HT1080 (cell line): ENCODE results near the gene CCDC117. TPM values are rescaled to one million over a fixed set of nuclear protein-coding genes. Genes with fewer than 3 reads are reported as not detected.

ENCODE experiments used
- DNase-seq: peaks from one replicate; pipeline ENCODE4 v3.0.0-alpha.2; 2015; ENCODE audit warnings: low read depth
- total RNA-seq: library from RNA; depleted of rRNA; stranded (reverse); fragments of >200 nt; shearing (Covaris generic); gene quantifications from 2 replicates; pipeline ENCODE4 v1.2.3, GENCODE V29; 2014

The CCDC117 gene
- total RNA-seq, 1 experiment from 2014 or later = 15.6 TPM

GRCh38 chr22:28769394-28770085 lies 3.0 kb upstream of the CCDC117 start:
- no peak for DNase-seq

- no peak for DNase-seq
These were observed 1.2 kb upstream of the CCDC117 start for GRCh38 chr22:28771195-28771791.

GRCh38 chr22:28773461-28773867 lies 969 bp downstream of the CCDC117 start:
- peak; percentile 32 for DNase-seq

GRCh38 chr22:28774378-28774777 lies 1.9 kb downstream of the CCDC117 start:
- DNase-seq = no peak

- no peak for DNase-seq
These were observed 7.3 kb downstream of the CCDC117 start for GRCh38 chr22:28779833-28780232.

GRCh38 chr22:28780296-28780695 lies 7.8 kb downstream of the CCDC117 start:
- DNase-seq = no peak

- DNase-seq = no peak
These were observed 11.5 kb downstream of the CCDC117 start for GRCh38 chr22:28783786-28784671.

GRCh38 chr22:28788601-28789000 lies 16.1 kb downstream of the CCDC117 start:
- DNase-seq = no peak

- no peak for DNase-seq
These were observed 18.6 kb downstream of the CCDC117 start for GRCh38 chr22:28791124-28791523.

- DNase-seq = no peak
These were observed 19.5 kb downstream of the CCDC117 start for GRCh38 chr22:28791841-28792490.

GRCh38 chr22:28792491-28793383 lies 20.2 kb downstream of the CCDC117 start:
- DNase-seq = no peak

- DNase-seq = no peak
These were observed 21.6 kb downstream of the CCDC117 start for GRCh38 chr22:28793976-28794584.

- DNase-seq = no peak
These were observed 22.7 kb downstream of the CCDC117 start for GRCh38 chr22:28795071-28795693.

GRCh38 chr22:28795932-28796856 lies 23.7 kb downstream of the CCDC117 start:
- DNase-seq = no peak

GRCh38 chr22:28798810-28799605 lies 26.5 kb downstream of the CCDC117 start:
- DNase-seq = peak; percentile 78

GRCh38 chr22:28799606-28800307 lies 27.3 kb downstream of the CCDC117 start:
- peak; percentile 30 for DNase-seq
